T1000 (cell line): Measurements from ENCODE around the gene CREB3.

ENCODE experiments used
- DNase-seq: peaks from one replicate; lab custom pipeline; 2025; ENCODE audit warnings: mixed read lengths; lab: John Stamatoyannopoulos, UW

CREB3 gene

GRCh38 chr9:35749515-35750255 lies 17.2 kb downstream of the CREB3 start:
- DNase-seq = no peak

DNA sequence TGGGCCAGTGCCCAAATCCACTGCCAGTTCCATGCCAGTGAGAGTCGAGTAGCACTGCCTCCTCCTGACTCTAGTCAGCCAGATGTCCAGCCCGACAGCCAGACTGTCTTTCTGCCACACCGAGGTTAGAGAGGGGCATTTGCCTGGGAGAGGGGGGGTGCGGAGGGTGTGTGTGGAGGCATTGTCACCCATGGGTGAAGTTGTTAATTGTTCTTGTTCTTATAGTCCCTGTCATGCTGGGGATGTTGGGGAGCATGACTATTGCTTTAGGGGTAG lies 17.7 kb downstream of the CREB3 start:
- DNase-seq = no peak

DNA sequence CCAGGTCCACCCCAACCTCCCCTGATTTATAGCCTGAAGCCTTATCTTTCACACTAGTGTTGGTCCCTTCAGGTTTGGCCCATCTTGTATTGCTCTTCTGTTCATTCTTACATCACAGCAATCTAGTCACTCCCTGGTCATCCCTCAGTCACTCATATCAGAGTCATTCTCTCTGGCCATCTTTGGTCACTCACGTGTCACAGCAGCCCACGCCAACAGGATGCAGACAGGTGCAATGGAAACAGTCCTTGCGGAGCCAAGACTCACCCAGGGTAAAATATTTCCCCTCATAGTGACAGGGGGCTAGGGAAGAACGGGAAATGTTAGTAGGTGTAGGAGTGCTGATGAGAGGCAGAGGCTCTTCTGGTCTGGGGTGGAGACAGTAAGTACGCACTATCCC lies 21.0 kb downstream of the CREB3 start:
- no peak for DNase-seq

DNA sequence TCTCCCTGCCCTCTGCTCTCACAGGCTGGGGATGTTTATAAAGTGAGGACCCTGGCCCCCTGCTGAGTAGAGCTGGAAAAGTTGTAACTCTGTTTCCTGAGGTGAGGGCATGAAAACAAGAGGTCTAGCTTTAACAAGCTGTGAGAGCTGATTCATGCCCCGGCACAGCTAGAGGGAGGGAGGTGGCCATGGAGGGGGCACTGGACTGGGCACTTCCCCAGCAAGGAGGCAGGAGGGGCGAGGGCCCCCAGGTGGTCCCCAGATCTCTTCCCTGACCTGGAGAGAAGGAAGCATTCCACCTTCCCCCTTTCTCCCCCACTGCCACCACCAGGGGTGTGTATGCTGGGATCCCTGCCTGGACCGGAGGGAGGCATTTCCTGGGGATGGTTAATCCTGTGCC lies 21.8 kb downstream of the CREB3 start, which contains the start of gene MSMP:
Gene MSMP, minus strand, starts transcription at position 13 of the 400 bp plus-strand sequence. CDS start 147 bp downstream, outside the sequence.
- DNase-seq = no peak

DNA sequence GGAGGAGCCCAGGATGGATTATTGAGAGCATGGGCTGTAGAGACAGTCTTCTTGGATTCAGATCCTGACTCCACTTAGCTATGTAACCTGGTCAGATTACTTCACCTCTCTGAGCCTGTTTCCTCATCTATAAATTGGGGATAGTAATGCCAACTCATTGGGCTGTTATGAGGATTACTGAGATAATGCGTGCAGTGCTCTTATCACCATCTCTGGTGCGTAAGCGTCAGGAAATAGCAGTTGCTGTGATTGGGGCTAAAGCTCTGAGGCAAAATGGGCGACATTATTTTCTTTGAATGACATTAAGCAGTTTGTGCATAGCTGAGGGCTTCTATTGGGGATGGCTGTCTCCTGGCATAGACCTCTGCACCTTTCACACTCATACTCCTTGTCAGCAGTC lies 22.6 kb downstream of the CREB3 start:
- no peak for DNase-seq

GRCh38 chr9:35756275-35757225 lies 24.1 kb downstream of the CREB3 start:
- no peak for DNase-seq

GRCh38 chr9:35757226-35757891 lies 24.9 kb downstream of the CREB3 start:
- DNase-seq = no peak

DNA sequence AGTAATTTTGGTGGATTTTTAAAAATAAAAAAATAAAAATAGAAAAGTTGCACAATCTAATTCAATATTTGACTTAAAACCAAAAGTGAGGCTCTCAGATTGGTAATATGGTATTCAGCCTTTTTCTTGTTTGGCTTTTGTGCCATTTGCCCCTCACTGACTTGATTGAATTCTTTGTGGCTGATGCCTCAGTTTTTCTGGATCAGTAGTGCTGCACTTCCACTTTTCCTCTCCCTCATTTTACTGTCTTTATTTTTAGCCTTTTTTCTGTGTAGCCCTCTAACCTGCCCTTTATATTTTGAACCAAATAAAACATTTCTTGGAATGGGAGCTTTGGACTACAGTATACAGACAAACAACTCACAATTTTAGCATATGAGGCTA lies 25.4 kb downstream of the CREB3 start:
- DNase-seq = no peak

- DNase-seq = no peak
These were observed 26.1 kb downstream of the CREB3 start for GRCh38 chr9:35758475-35759050.

- DNase-seq = no peak
These were observed 27.3 kb downstream of the CREB3 start for GRCh38 chr9:35759795-35760194.

GRCh38 chr9:35760651-35761050 lies 28.2 kb downstream of the CREB3 start:
- no peak for DNase-seq

DNA sequence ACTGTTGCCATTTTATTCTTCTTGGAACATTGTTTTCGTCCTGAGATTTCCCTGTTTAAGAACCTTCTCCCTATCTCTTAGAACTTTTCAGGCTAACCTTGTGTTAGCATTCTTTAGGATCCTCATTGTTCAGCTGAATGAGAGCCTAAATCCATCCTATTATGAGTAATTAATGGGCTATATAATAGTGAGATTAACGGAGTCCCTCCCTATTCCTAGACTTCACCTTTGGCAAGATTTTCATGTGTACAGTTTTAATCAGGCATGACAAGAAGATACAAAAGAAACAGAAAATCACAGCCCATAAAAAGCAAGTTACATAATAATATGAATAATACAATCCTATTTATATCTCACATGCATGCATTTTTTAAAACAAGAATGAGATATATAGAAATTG lies 30.7 kb downstream of the CREB3 start:
- DNase-seq = no peak

DNA sequence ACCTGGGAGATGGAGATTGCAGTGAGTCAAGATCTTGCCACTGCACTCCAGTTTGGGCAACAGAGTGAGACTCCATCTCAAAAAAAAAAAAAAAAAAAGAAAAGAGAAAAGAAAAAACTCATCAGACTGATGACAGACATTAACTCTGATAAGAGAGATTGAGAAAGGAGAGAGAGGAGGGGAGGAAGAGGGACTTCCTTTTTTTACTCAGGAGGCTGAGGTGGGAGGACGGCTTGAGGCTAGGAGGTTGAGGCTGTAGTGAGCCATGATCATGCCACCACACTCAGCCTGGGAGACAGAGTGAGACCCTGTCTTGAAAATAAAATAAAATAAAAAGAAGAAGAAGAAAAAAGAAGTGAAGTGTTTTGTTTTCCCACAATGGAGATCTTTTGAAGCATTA lies 31.3 kb downstream of the CREB3 start:
- DNase-seq = no peak

GRCh38 chr9:35766997-35767396 lies 34.5 kb downstream of the CREB3 start:
- DNase-seq = no peak

DNA sequence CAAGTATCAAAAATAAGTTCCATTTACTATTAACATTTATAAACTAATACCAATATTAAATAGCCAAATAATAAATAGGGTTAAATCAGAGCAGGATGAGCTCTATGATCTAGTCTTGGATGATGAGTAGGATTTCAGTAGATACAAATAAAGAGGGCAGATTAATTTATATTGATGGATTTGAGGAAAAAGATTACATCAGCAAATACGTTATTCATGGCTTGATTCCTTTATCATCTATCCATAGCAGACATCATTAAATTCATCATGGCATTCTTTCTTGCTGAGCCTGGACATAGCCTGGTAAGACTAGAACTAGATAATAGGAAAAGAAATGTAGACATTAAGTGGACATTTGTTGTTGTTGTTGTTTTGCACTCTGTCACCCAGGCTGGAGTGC lies 35.0 kb downstream of the CREB3 start:
- no peak for DNase-seq

DNA sequence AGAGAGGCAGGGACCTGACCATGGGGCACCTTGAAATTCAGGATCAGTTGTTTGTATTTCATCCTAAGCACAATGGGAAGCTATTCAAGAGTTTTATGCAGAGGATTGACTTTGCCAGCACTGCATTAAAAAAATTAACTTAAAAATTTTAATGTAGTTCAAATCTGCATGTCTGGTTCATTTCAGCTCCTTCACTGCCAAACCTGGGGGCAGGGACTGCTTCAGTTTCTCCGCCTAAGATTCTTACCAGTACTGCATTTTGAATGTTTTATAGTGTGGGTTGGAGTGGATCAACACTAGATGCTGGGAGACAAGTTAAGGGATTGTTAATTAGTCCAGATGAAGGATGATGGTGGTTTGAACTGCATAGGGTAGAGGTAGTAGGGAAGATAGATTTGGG lies 37.3 kb downstream of the CREB3 start:
- no peak for DNase-seq

DNA sequence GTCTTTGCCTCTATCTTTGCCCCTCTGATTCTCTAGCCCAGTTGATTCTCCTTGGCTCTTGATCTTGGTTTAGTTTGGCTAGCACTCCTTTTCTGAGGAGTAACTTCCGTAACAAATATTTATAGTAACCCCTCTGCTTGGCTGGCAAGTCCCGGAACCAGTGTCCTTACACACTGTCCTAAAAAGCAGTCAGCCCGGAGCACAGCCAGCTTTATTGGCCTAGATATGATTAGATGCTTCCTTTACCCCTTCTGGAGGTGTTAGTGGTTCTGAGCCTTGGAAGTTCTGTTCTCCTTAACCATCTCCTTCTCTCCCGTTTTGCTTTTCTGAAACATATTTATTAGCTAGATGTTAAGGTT lies 38.6 kb downstream of the CREB3 start:
- no peak for DNase-seq

GRCh38 chr9:35771534-35771933 lies 39.1 kb downstream of the CREB3 start:
- DNase-seq = no peak

DNA sequence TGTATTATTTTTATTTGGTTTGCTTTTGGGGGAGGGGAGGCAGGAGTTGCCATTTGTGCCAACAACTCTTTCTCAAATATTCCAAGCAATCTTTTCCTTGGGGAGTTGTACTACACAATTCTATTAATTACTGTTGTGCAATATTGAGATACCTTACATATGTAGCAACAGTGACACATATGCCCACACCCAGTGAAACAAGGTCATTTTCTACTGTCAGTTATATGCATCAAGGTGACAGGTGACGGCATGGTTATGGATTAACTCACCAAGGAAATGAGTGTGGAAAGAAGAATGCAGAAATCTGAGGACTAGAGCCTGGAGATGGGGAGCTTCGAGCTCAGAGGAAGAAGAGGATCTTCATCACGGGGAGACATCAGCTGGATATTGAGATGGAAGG lies 39.5 kb downstream of the CREB3 start:
- DNase-seq = no peak

GRCh38 chr9:35774907-35775635 lies 42.6 kb downstream of the CREB3 start:
- DNase-seq = no peak

GRCh38 chr9:35776018-35776417 lies 43.6 kb downstream of the CREB3 start:
- no peak for DNase-seq

GRCh38 chr9:35778496-35778895 lies 46.0 kb downstream of the CREB3 start:
- DNase-seq = no peak
